Mucosa of descending colon (tissue), 3 donors: ENCODE results near the gene LRRC10. TPM values are rescaled to one million over a fixed set of nuclear protein-coding genes. Genes with fewer than 3 reads are reported as not detected.

ENCODE experiments used
- ATAC-seq: fragments of 200-7000 bp; cut with Tn5 transposase; one replicate; pipeline ENCODE4 v1.9.1; 2020; ENCODE audit warnings: mild to moderate bottlenecking, moderate library complexity
- DNase-seq, 3 donors: peaks; one replicate each; pipeline ENCODE4 v3.0.0-alpha.2; 2020
- H3K36me3 ChIP-seq: fragments of 200-600 bp; one replicate; pipeline ENCODE4 v1.8.0; 2021; ENCODE audit warnings: low read depth, mild to moderate bottlenecking
- H3K4me1 ChIP-seq: fragments of 200-600 bp; one replicate; pipeline ENCODE4 v1.8.0; 2021; ENCODE audit warnings: low read depth, mild to moderate bottlenecking
- H3K4me3 ChIP-seq: fragments of 200-600 bp; one replicate; pipeline ENCODE4 v1.8.0; 2021; ENCODE audit warnings: mild to moderate bottlenecking
- H3K9me3 ChIP-seq: fragments of 200-600 bp; one replicate; pipeline ENCODE4 v1.8.0; 2021; ENCODE audit warnings: mild to moderate bottlenecking
- CTCF ChIP-seq: fragments of 200-600 bp; IDR thresholded peaks from one replicate; pipeline ENCODE4 v1.8.0; 2022; ENCODE audit warnings: antibody characterized with exemption, mild to moderate bottlenecking
- intact Hi-C, 2 donors: fragments of 100-400 bp; cut with DNase I in 1 of 2; cut with micrococcal nuclease in 1 of 2; formaldehyde crosslinking; loops; one replicate each; pipeline versions ENCODE4 v1.11.0 to v1.11.1; 2022; cut with DNase I, micrococcal nuclease
- long read RNA-seq, 2 donors: library from polyadenylated mRNA; unstranded; transcript quantifications; one replicate each; pipeline ENCODE4 v2.0.0, GENCODE V29; 2019 to 2021
- total RNA-seq, 3 donors: library from RNA; stranded (reverse); fragmentation: NEBNext Ultra II Directional in 2 of 3; extraction: Animal tissue kit (Norgen Biotek cat#: 25700) in 2 of 3; gene quantifications; one replicate each; pipeline versions ENCODE4 v1.2.1 to v1.2.4, GENCODE V29; 2021 to 2023
- donor health status: DM: no; HTN: no; CAD: no; lungs with moderate emphysema.
- donor health status: DM: no; HTN: no; CAD: no.
- donor health status: DM: no; HTN: yes; CAD: no.

The LRRC10 gene
- total RNA-seq, result not detected
- long read RNA-seq, donor 1, result 0 reads
- long read RNA-seq, donor 2, result 0 reads

DNA sequence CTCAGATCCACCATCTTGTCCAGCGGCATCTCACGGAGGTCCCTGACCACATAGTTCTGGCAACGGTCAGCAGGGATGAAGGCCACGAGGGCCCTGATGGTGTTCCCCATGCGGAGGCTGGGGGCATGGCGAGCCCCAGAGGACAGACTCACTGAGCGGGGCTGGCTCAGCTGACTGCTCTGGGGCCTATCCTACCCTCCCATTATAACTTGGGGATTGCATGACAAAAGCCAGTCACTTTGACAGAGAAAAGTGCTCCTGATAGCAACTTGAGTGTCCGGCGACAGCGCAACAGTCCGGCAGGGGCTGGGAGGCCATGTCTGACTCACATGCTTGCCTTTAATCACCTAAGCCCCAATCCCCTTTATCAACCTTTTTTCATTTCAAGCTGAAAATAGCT is at the start of gene LRRC10:
Gene LRRC10 (minus strand): TSS at position 179 of the 400 bp plus-strand sequence. CDS start 69 bp downstream, at position 110.
- Histone ChIP-seq H3K4me3 (no peak within 1 kb of the TSS), H3K36me3 (no peaks in the 10 kb centered on the region), H3K4me1 (no peaks in the 10 kb centered on the region), H3K9me3 (no peaks in the 10 kb centered on the region)
- no peak for TF ChIP-seq CTCF
- DNase-seq (no peak), ATAC-seq (no peak)
- intact Hi-C loops, result no loop called here

GRCh38 chr12:69660164-69660863 is 49.6 kb upstream of the LRRC10 start:
- no peaks in the 10 kb centered on the region for H3K4me1 ChIP-seq
- no peak for TF ChIP-seq CTCF
- intact Hi-C loops, result no loop called here
- H3K9me3 ChIP-seq, result no peaks in the 10 kb centered on the region
- no peak for DNase-seq
- no peak for ATAC-seq
- H3K4me3 ChIP-seq, result no peak overlapping the region
- H3K36me3 ChIP-seq, result no peaks in the 10 kb centered on the region

DNA sequence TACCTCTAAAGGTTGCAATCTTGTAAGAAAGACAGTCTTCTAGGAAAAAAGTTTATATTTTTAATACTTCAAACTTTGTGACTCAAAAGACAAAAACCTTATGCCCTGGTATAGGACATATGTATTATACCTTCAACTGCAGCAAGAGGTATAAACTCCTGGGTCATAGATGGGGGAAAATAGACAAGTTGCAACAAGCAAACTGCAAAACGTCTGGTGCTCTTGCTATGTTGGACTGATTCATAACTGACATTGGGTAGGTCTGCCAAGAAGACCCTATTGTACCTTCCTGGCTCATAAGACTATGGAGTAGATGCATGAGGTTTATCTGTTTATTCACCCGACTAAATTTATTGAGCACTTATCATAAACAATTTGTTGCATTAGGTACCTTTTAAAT is 47.5 kb upstream of the LRRC10 start:
- H3K9me3 ChIP-seq, result no peaks in the 10 kb centered on the region
- no peak for DNase-seq
- intact Hi-C loops, result no loop called here
- TF ChIP-seq CTCF, result no peak
- H3K4me3 ChIP-seq, result no peak overlapping the region
- no peak for ATAC-seq
- no peaks in the 10 kb centered on the region for H3K4me1 ChIP-seq
- H3K36me3 ChIP-seq, result no peaks in the 10 kb centered on the region

DNA sequence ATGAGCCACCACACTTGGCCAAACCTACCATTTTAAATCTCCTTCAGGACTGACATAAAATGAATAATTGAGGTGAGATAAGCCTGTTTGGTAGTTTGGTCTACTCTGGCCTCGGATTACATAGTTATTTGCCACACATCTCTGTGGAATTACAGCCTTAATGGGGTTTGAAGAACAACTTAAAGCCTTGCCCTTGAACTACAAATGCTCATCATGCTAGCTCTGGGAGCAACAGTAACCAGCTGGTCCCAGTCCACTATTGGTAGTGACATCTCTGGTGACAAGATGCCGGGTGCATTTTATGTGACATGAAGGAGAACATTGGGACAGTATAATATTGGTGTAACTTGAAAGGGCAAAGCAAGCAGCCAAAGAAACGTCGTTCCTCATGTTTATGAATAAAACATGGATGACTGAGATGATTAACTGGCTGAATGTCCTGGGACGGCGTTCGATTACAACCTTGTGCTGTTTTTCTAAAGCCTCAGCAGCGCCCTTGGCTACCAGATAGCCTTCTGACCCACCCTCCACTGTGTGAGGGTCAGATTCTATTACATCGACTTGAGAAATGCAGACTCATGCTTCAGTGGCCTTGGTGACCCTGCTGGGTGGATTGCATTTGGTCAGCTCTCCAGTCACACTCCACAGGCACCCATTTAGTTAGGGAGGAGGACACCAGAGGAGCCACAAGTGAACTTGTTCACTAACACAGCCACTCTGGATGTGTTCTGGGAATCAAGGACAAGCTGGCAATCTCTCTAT is 46.9 kb upstream of the LRRC10 start:
- Histone ChIP-seq H3K4me3 (no peak overlapping the region), H3K4me1 (no peaks in the 10 kb centered on the region), H3K9me3 (no peaks in the 10 kb centered on the region), H3K36me3 (no peaks in the 10 kb centered on the region)
- intact Hi-C loops, result no loop called here
- no peak for TF ChIP-seq CTCF
- ATAC-seq (no peak), DNase-seq (no peak)

GRCh38 chr12:69655616-69656340 is 45.1 kb upstream of the LRRC10 start:
- intact Hi-C loops, result no loop called here

More at GRCh38 chr12:69655616-69656340, 45.1 kb upstream of the LRRC10 start:
- no peak for DNase-seq
- no peak for TF ChIP-seq CTCF
- Histone ChIP-seq H3K36me3 (no peaks in the 10 kb centered on the region), H3K4me3 (no peak overlapping the region), H3K9me3 (no peaks in the 10 kb centered on the region), H3K4me1 (no peaks in the 10 kb centered on the region)
- no peak for ATAC-seq
